AG09309 (cell line): ENCODE data around the gene RXRB.
A peak's percentile ranks its signal among the peaks of the same experiment; 100 is the strongest.

Experiments used
- DNase-seq: peaks from one replicate; pipeline ENCODE4 v3.0.0-alpha.2; 2010; ENCODE audit warnings: low read depth
- H3K4me3 ChIP-seq: 2 replicates; pipeline ENCODE4 v1.5.1; 2011; ENCODE audit warnings: mild to moderate bottlenecking, low read depth, low read length, moderate library complexity; ENCODE audit not compliant: control insufficient read depth
- TF ChIP-seq, protein P1 (sequence below): IDR thresholded peaks from 2 replicates; pipeline ENCODE4 v1.5.1; 2011; ENCODE audit warnings: mild to moderate bottlenecking, low read depth, low read length, inconsistent platforms; ENCODE audit not compliant: insufficient read depth, control insufficient read depth; ENCODE audit errors: missing control alignments

Gene RXRB

DNA sequence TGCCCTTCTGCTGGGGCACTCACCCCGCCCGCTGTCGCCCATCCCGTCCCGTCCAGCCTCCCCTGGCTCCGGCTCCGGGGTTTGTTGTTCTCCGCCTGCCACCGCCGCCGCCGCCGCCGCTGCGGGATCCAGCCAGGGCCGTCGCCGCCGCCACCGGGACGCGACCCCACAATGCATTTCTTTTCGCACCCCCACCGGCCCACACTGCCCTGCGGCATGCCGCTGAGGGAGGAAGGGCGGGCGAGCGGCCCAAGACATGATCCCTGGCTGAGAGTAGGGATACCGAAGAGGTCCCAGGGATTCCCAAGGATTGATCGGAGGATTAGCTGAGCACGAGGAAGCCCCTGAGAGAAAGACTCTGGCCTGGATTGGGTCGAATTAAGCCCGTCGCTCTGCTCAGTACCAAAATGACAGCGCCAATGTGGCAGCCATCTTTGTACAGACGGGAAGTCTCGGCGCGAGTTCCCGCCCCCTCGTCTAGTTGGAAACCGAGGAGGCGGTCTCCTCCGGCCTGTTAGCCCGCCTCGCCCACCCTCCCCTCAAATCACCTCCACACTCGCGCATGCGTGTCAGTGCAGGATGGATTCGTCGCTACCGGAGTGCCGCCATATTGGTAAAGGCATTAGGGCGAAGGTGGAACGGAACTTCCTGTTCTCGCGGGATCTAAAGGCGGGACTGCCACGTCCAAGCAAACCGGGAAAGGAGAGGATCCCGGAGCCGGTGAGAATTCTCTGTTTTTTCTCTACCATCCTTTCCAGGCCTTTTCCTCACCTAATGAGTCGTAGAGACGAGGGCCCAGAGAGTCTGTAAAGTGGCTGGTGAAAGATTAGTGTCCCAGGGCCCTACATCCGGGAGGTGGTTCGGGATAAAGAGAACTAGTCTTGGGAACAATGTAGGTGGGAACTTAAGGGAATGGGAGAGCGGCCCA lies at the start of gene RXRB, which contains the start of gene SLC39A7:
TSS of gene RXRB (minus strand) at position 447 of the 928 bp plus-strand sequence. CDS start at position 258, 189 bp downstream.
TSS of gene SLC39A7 (plus strand) at position 649 of the 928 bp plus-strand sequence. CDS start 379 bp downstream, outside the sequence.
- TF ChIP-seq, protein P1, sequence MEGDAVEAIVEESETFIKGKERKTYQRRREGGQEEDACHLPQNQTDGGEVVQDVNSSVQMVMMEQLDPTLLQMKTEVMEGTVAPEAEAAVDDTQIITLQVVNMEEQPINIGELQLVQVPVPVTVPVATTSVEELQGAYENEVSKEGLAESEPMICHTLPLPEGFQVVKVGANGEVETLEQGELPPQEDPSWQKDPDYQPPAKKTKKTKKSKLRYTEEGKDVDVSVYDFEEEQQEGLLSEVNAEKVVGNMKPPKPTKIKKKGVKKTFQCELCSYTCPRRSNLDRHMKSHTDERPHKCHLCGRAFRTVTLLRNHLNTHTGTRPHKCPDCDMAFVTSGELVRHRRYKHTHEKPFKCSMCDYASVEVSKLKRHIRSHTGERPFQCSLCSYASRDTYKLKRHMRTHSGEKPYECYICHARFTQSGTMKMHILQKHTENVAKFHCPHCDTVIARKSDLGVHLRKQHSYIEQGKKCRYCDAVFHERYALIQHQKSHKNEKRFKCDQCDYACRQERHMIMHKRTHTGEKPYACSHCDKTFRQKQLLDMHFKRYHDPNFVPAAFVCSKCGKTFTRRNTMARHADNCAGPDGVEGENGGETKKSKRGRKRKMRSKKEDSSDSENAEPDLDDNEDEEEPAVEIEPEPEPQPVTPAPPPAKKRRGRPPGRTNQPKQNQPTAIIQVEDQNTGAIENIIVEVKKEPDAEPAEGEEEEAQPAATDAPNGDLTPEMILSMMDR = no peak
- DNase-seq = peak; percentile 96
- peak within 1 kb of the TSS; percentile 90 for H3K4me3 ChIP-seq

DNA sequence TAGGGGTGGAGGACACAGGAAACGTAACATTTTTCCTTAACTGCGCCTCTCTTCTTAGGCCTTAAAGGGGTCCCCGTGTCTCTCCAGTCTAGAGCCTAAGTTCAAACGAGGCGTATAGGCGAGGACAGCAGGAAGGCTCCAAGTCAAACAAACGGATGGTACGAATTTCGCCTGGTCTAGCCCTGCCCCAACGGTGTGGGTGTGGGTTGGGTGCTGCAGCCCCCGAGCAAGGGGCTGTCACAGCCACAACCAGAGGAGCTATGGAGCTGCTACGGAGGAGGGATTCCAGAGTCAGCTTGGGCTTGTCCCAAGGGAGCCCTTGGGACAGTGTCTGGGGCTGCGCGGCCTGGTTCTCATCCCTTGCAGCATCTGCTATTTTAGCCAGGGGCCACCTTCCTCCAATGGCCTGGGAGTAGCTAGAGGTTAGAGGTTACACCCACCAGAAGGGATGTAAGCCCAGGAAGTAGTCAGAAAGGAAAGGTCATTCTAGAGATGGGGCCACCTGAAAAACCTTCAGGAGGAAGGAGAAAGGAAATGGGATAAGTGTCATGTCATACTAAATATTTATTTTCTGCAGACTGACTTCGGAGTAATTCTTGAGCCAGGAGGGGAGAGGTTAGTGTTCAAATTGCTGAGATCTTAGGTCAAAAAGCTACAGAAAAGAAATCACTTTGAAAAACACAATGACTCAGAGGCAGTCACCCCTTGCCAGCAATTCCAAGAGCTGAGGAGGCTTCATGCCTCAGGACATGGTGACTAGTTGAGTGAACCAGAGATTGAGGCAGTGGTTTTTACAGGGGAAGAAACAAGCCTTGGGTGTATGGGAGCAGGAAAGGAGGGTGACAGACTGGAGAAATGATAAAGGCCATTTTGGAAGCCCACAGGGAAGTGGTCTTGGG lies 49.5 kb upstream of the RXRB start:
- TF ChIP-seq, protein P1 = no peak
- no peak for DNase-seq
- peak overlapping the region; percentile 57 for H3K4me3 ChIP-seq

DNA sequence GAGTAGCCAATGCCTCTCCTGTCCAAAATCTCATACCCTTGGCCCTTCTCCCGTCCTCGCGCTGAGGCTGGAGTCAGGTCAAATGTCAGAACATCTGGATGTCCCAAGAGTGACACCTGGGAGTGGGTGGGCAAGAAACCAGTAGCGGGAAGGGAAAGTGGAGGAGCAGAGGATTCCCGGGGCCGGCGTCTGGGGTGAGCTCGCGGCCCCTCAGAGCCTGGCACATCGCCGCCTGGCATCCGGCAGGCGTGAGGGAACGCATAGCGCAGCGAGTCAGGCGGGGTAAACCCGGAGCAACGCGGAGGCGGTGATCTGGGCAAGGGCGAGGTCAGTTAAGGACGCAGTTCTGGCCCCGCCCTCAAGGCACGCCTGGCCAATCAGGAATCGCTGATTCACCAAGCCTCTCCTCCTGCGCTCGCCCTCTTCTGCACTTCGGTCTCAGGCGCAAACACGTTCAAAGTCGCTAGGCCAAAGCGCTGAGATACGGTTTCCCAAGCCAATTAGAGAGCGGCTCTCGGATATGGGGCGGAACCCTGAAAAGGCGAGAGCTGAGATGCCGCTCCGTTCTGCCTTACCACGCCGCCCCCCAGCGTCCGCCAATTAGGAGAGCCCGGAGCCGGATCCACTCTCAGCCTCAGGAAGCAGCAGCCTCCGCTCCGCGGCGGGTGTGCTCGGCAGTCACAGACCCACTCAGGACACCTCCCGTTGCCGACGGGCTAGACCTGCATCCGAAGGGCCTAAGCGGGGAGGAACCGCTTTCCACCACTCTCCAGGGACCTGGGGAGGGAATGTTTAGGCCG lies 48.7 kb upstream of the RXRB start:
- peak; percentile 95 for DNase-seq
- peak overlapping the region; percentile 60 for H3K4me3 ChIP-seq
- TF ChIP-seq, protein P1 = no peak

DNA sequence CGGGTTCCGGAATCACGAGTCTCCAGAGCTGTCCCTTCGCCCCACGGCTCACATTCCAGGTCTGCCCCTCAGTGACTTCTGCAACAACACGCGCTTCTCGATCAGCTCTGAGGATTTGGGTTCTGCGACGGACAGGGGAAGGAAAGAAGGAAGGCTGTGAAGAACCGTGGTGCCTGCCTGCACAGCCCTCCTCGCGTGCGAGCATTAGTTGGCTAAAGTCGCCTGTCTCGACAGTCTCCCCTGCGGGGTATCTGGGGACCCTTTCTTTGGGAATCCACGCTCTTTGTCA lies 48.1 kb upstream of the RXRB start:
- TF ChIP-seq, protein P1 = no peak
- peak overlapping the region; percentile 60 for H3K4me3 ChIP-seq
- DNase-seq = no peak

DNA sequence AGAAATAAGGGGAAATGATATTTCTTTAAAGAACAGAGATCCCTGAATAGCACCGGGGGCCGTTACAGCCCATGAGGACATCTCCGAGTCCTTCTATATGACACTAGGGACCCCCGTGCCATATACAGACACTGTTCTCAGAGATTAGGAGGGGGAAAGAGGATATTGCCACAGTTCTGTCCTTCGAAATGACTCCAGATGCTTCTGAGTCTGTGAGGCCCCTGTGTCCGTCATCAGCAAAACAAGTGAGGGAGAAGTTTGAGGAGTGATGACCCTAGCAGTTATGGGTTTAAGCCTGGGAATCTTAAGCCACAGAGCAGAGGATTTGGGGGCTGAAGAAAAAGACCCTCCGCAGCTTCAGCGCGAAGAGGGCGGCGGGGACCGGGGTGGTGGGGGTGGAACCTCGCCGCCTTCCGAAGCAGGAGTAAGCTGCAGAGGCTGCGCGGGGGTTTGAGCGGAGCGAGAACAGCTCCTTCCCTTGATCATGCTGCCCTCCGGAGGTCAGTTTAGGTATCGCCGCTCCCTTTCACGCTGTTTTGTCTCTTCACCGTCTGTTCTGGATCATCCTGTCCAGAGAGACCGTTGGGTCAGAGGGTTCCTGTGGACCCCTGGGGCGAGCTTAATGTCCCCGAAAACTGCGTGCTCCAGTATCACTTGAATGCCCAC lies 47.6 kb upstream of the RXRB start:
- TF ChIP-seq, protein P1 = peak; percentile 88
- peak overlapping the region; percentile 60 for H3K4me3 ChIP-seq
- no peak for DNase-seq
